Liver (tissue), 9 donors: Measurements from ENCODE around the gene RBBP5. TPM values are rescaled to one million over a fixed set of nuclear protein-coding genes. Genes with fewer than 3 reads are reported as not detected.

Experiments used
- DNase-seq: peaks from one replicate; pipeline ENCODE4 v3.0.0-alpha.2; 2017; ENCODE audit warnings: low spot score
- H3K27ac ChIP-seq, 2 donors: one replicate each; pipeline ENCODE4 v1.7.0; 2013; ENCODE audit warnings: inconsistent platforms in 2 of 2, low read length in 2 of 2, control low read depth in 1 of 2, low read depth in 1 of 2, mild to moderate bottlenecking in 1 of 2
- H3K27me3 ChIP-seq, 4 donors: one replicate each; pipeline versions ENCODE4 v1.6.1 to v1.7.0; 2013; ENCODE audit warnings: low read length in 3 of 4, inconsistent platforms in 1 of 4, mild to moderate bottlenecking in 1 of 4, moderate library complexity in 1 of 4; ENCODE audit not compliant: control insufficient read depth in 4 of 4, insufficient read depth in 4 of 4
- H3K36me3 ChIP-seq, 4 donors: one replicate each; pipeline versions ENCODE4 v1.6.1 to v1.7.0; 2013; ENCODE audit warnings: low read length in 3 of 4, mild to moderate bottlenecking in 3 of 4, low read depth in 1 of 4, moderate library complexity in 1 of 4; ENCODE audit not compliant: control insufficient read depth in 4 of 4, insufficient read depth in 3 of 4
- H3K4me1 ChIP-seq, 4 donors: one replicate each; pipeline versions ENCODE4 v1.6.1 to v1.7.0; 2013; ENCODE audit warnings: low read length in 3 of 4, mild to moderate bottlenecking in 3 of 4, moderate library complexity in 1 of 4; ENCODE audit not compliant: control insufficient read depth in 4 of 4, insufficient read depth in 4 of 4
- H3K4me3 ChIP-seq, 3 donors: one replicate each; pipeline versions ENCODE4 v1.6.1 to v1.7.0; 2013; ENCODE audit warnings: low read length in 3 of 3, control low read depth in 1 of 3, low read depth in 1 of 3, mild to moderate bottlenecking in 1 of 3
- H3K9ac ChIP-seq, 2 donors: one replicate each; pipeline ENCODE4 v1.7.0; 2013; ENCODE audit warnings: low read length in 2 of 2, mild to moderate bottlenecking in 2 of 2, moderate library complexity in 2 of 2, control low read depth in 1 of 2, low read depth in 1 of 2
- H3K9me3 ChIP-seq, 4 donors: one replicate each; pipeline versions ENCODE4 v1.6.1 to v1.7.0; 2013; ENCODE audit warnings: low read length in 3 of 4; ENCODE audit not compliant: control insufficient read depth in 4 of 4
- GABPA ChIP-seq, 2 donors: IDR thresholded peaks in 1 of 2; conservative IDR thresholded peaks in 1 of 2; 2 replicates each; pipeline ENCODE4 v1.6.1; 2016; ENCODE audit warnings: antibody characterized with exemption in 2 of 2, mild to moderate bottlenecking in 1 of 2, moderate library complexity in 1 of 2
- JUND ChIP-seq, 2 donors: IDR thresholded peaks; 2 replicates each; pipeline ENCODE4 v1.6.1; 2016; ENCODE audit warnings: antibody characterized with exemption in 2 of 2
- MAX ChIP-seq: IDR thresholded peaks from 2 replicates; pipeline ENCODE4 v1.6.1; 2016; ENCODE audit warnings: antibody characterized with exemption
- NR2F2 ChIP-seq: IDR thresholded peaks from 2 replicates; pipeline ENCODE4 v1.6.1; 2016; ENCODE audit warnings: antibody characterized with exemption
- ZBTB33 ChIP-seq: IDR thresholded peaks from 2 replicates; pipeline ENCODE4 v1.6.1; 2016; ENCODE audit warnings: antibody characterized with exemption
- WGBS: extraction: QIAGEN DNeasy Blood & Tissue Kit; methylation state at CpG from one replicate; pipeline ENCODE4 v1.1.7; 2013; 5-methylcytosine and 5-hydroxymethylcytosine counted together
- polyA plus RNA-seq, 2 donors: library from polyadenylated mRNA; stranded (reverse) in 1 of 2; unstranded in 1 of 2; fragments of 200-250 nt in 1 of 2; fragments of >200 nt in 1 of 2; fragmentation: Nextera tagmentation in 1 of 2; extraction: Ambion mirVana in 1 of 2; gene quantifications; one replicate each; pipeline versions ENCODE4 v1.2.1 to v1.2.3, GENCODE V29; 2013 to 2015
- total RNA-seq, 2 donors: library from RNA; depleted of rRNA; stranded (reverse); fragments of >200 nt; gene quantifications; one replicate each; pipeline ENCODE4 v1.2.3, GENCODE V29; 2014
- TF ChIP-seq, protein P1 (sequence below): IDR thresholded peaks from 2 replicates; pipeline ENCODE4 v1.6.1; 2016; ENCODE audit warnings: antibody characterized with exemption, mild to moderate bottlenecking
- donor health status: healthy.
- donor health status: healthy.
- donor health status: healthy.
- donor health status: healthy.
- donor health status: healthy.

RBBP5 gene
- total and polyA plus RNA-seq, 4 donors = 4.6 to 12.0 (median 8.5) TPM

DNA sequence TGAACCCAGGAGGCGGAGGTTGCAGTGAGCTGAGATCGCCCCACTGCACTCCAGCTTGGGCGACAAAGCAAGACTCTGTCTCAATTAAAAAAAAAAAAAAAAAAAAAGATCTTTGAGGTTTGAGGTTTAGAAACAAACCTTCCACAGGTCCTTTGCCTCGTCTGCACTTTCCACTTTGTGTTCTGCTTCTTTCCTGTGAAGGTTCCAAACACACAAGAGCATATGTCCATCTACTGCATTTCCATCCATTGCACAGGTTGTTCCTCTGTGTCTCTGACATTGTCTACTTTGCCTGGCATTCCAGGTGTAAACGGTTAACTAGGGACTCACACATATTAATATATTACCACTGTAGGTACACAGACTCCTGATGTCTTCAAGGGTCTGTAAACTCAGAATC, 49.6 kb upstream of the RBBP5 start:
- WGBS = 92% methylated on average over 5 of the region's 5 CpGs

GRCh38 chr1:205170532-205171269, 48.9 kb upstream of the RBBP5 start:
- Histone ChIP-seq H3K27ac (no peak overlapping the region), H3K36me3 (peaks cover 2 to 16% (median 10%) of the 10 kb centered on the region in 4 donors), H3K4me3 (no peak overlapping the region), H3K27me3 (no peaks in the 10 kb centered on the region), H3K4me1 (no peaks in the 10 kb centered on the region), H3K9ac (no peak overlapping the region), H3K9me3 (no peaks in the 10 kb centered on the region)
- DNase-seq = no peak
- TF ChIP-seq, protein P1, sequence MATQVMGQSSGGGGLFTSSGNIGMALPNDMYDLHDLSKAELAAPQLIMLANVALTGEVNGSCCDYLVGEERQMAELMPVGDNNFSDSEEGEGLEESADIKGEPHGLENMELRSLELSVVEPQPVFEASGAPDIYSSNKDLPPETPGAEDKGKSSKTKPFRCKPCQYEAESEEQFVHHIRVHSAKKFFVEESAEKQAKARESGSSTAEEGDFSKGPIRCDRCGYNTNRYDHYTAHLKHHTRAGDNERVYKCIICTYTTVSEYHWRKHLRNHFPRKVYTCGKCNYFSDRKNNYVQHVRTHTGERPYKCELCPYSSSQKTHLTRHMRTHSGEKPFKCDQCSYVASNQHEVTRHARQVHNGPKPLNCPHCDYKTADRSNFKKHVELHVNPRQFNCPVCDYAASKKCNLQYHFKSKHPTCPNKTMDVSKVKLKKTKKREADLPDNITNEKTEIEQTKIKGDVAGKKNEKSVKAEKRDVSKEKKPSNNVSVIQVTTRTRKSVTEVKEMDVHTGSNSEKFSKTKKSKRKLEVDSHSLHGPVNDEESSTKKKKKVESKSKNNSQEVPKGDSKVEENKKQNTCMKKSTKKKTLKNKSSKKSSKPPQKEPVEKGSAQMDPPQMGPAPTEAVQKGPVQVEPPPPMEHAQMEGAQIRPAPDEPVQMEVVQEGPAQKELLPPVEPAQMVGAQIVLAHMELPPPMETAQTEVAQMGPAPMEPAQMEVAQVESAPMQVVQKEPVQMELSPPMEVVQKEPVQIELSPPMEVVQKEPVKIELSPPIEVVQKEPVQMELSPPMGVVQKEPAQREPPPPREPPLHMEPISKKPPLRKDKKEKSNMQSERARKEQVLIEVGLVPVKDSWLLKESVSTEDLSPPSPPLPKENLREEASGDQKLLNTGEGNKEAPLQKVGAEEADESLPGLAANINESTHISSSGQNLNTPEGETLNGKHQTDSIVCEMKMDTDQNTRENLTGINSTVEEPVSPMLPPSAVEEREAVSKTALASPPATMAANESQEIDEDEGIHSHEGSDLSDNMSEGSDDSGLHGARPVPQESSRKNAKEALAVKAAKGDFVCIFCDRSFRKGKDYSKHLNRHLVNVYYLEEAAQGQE = no peak
- WGBS = 88% methylated on average over 9 of the region's 9 CpGs

More for the DNA sequence above, 49.6 kb upstream of the RBBP5 start:
- Histone ChIP-seq H3K36me3 (peaks cover 0 to 16% (median 10%) of the 10 kb centered on the region in 4 donors), H3K9me3 (no peaks in the 10 kb centered on the region), H3K4me1 (no peaks in the 10 kb centered on the region), H3K27ac (no peak overlapping the region), H3K9ac (no peak overlapping the region), H3K4me3 (no peak overlapping the region), H3K27me3 (no peaks in the 10 kb centered on the region)
- DNase-seq = no peak
- no peak for TF ChIP-seq NR2F2
- no peak for TF ChIP-seq ZBTB33
- TF ChIP-seq GABPA (IDR thresholded peaks at IDR 0.05 in 1 of 2, conservative IDR thresholded peaks at IDR 0.05 in 1 of 2) = no peak
- no peak for TF ChIP-seq MAX
- TF ChIP-seq, protein P1 = no peak
- no peak for TF ChIP-seq JUND (IDR thresholded peaks at IDR 0.05)
